H9 (cell line): ENCODE data around the gene PACSIN2. TPM values are rescaled to one million over a fixed set of nuclear protein-coding genes. Genes with fewer than 3 reads are reported as not detected.

Source experiments
- DNase-seq: peaks from one replicate; pipeline ENCODE4 v3.0.0-alpha.2; 2017
- H2AFZ ChIP-seq: one replicate; pipeline ENCODE4 v1.6.1; 2013; ENCODE audit warnings: mild to moderate bottlenecking, low read length, control low read depth, moderate library complexity
- H2AK5ac ChIP-seq: 2 replicates; pipeline ENCODE4 v1.6.1; 2013; ENCODE audit warnings: low read length, control low read depth, mixed read lengths; ENCODE audit not compliant: insufficient read length
- H2BK120ac ChIP-seq: one replicate; pipeline ENCODE4 v1.6.1; 2013; ENCODE audit warnings: low read depth, mild to moderate bottlenecking, low read length, control low read depth, inconsistent platforms; ENCODE audit not compliant: poor library complexity, severe bottlenecking
- H2BK12ac ChIP-seq: 2 replicates; pipeline ENCODE4 v1.6.1; 2013; ENCODE audit warnings: low read length, control low read depth, mixed read lengths, low read depth; ENCODE audit not compliant: insufficient read length
- H2BK15ac ChIP-seq: 2 replicates; pipeline ENCODE4 v1.6.1; 2013; ENCODE audit warnings: low read depth, low read length, control low read depth
- H2BK20ac ChIP-seq: one replicate; pipeline ENCODE4 v1.6.1; 2013; ENCODE audit warnings: low read depth, mild to moderate bottlenecking, low read length, control low read depth, inconsistent platforms; ENCODE audit not compliant: poor library complexity, severe bottlenecking
- H2BK5ac ChIP-seq: 2 replicates; pipeline ENCODE4 v1.6.1; 2013; ENCODE audit warnings: low read length, control low read depth, mixed read lengths; ENCODE audit not compliant: insufficient read length
- H3K14ac ChIP-seq: 2 replicates; pipeline ENCODE4 v1.6.1; 2013; ENCODE audit warnings: low read length, control low read depth; ENCODE audit not compliant: insufficient read depth
- H3K18ac ChIP-seq: 2 replicates; pipeline ENCODE4 v1.6.1; 2013; ENCODE audit warnings: low read depth, mild to moderate bottlenecking, mixed read lengths, low read length, control low read depth; ENCODE audit not compliant: insufficient read length
- H3K23ac ChIP-seq: 2 replicates; pipeline ENCODE4 v1.6.1; 2013; ENCODE audit warnings: low read length, control low read depth, mixed read lengths, low read depth; ENCODE audit not compliant: insufficient read length
- H3K23me2 ChIP-seq: 2 replicates; pipeline ENCODE4 v1.6.1; 2013; ENCODE audit warnings: low read depth, mild to moderate bottlenecking, mixed read lengths, low read length, control low read depth; ENCODE audit not compliant: insufficient read length, poor library complexity, severe bottlenecking
- H3K27ac ChIP-seq: 2 replicates; pipeline ENCODE4 v1.5.1; 2013; ENCODE audit warnings: low read length, control low read depth, mixed read lengths, low read depth; ENCODE audit not compliant: insufficient read length
- H3K27me3 ChIP-seq: 2 replicates; pipeline ENCODE4 v1.6.1; 2013; ENCODE audit warnings: low read length, control low read depth, inconsistent platforms; ENCODE audit not compliant: insufficient read depth
- H3K4ac ChIP-seq: 2 replicates; pipeline ENCODE4 v1.6.1; 2013; ENCODE audit warnings: low read depth, mild to moderate bottlenecking, control low read depth, inconsistent platforms, low read length, moderate library complexity
- H3K4me1 ChIP-seq: 2 replicates; pipeline ENCODE4 v1.6.1; 2013; ENCODE audit warnings: low read length, control low read depth, inconsistent platforms; ENCODE audit not compliant: insufficient read depth
- H3K4me2 ChIP-seq: 2 replicates; pipeline ENCODE4 v1.6.1; 2013; ENCODE audit warnings: low read length, control low read depth, mixed read lengths; ENCODE audit not compliant: insufficient read length, insufficient read depth
- H3K56ac ChIP-seq: 2 replicates; pipeline ENCODE4 v1.6.1; 2013; ENCODE audit warnings: low read depth, mild to moderate bottlenecking, mixed read lengths, low read length, control low read depth; ENCODE audit not compliant: insufficient read length
- H3K79me1 ChIP-seq: 2 replicates; pipeline ENCODE4 v1.6.1; 2013; ENCODE audit warnings: low read depth, mild to moderate bottlenecking, moderate library complexity, low read length, control low read depth, inconsistent platforms; ENCODE audit not compliant: insufficient read depth, poor library complexity, severe bottlenecking
- H3K79me2 ChIP-seq: 2 replicates; pipeline ENCODE4 v1.6.1; 2013; ENCODE audit warnings: low read length, control low read depth, inconsistent platforms; ENCODE audit not compliant: insufficient read depth
- H3K9ac ChIP-seq: 2 replicates; pipeline ENCODE4 v1.6.1; 2013; ENCODE audit warnings: low read length, control low read depth, mixed read lengths; ENCODE audit not compliant: insufficient read length; ENCODE audit errors: extremely low read depth
- H3K9me3 ChIP-seq: one replicate; pipeline ENCODE4 v1.6.1; 2013; ENCODE audit warnings: low read depth, low read length, inconsistent platforms; ENCODE audit not compliant: control insufficient read depth
- H3T11ph ChIP-seq: one replicate; pipeline ENCODE4 v1.6.1; 2013; ENCODE audit warnings: mild to moderate bottlenecking, low read length, control low read depth, inconsistent platforms
- H4K20me1 ChIP-seq: one replicate; pipeline ENCODE4 v1.6.1; 2013; ENCODE audit not compliant: control insufficient read depth, insufficient read length, insufficient read depth
- H4K5ac ChIP-seq: 2 replicates; pipeline ENCODE4 v1.6.1; 2013; ENCODE audit warnings: low read depth, mild to moderate bottlenecking, mixed read lengths, low read length, control low read depth; ENCODE audit not compliant: insufficient read length
- H4K8ac ChIP-seq: replicated peaks from 2 replicates; pipeline ENCODE4 v1.6.1; 2013; ENCODE audit warnings: low read length, control low read depth, mixed read lengths, low read depth; ENCODE audit not compliant: insufficient read length
- H4K91ac ChIP-seq: 2 replicates; pipeline ENCODE4 v1.6.1; 2013; ENCODE audit warnings: low read depth, mild to moderate bottlenecking, moderate library complexity, mixed read lengths, low read length, control low read depth; ENCODE audit not compliant: insufficient read length
- H3K27ac Mint-ChIP-seq, 3 experiments: 2 replicates in 2 of 3; 3 replicates in 1 of 3; pipeline ENCODE4 v1.8.0; 2020 to 2021; ENCODE audit warnings: mixed read lengths in 3 of 3, mild to moderate bottlenecking in 1 of 3, moderate library complexity in 1 of 3
- H3K27me3 Mint-ChIP-seq: 2 replicates; pipeline ENCODE4 v1.8.0; 2021; ENCODE audit warnings: low read depth, mild to moderate bottlenecking, moderate library complexity, mixed read lengths
- H3K36me3 Mint-ChIP-seq, 3 experiments: 2 replicates in 2 of 3; 3 replicates in 1 of 3; pipeline ENCODE4 v1.8.0; 2020 to 2021; ENCODE audit warnings: low read depth in 3 of 3, mixed read lengths in 3 of 3; ENCODE audit not compliant: insufficient read depth in 1 of 3
- H3K4me1 Mint-ChIP-seq, 2 experiments: 2 replicates each; pipeline ENCODE4 v1.8.0; 2020; ENCODE audit warnings: mixed read lengths in 2 of 2
- H3K4me3 Mint-ChIP-seq, 2 experiments: 2 replicates in 1 of 2; 3 replicates in 1 of 2; pipeline ENCODE4 v1.8.0; 2020 to 2021; ENCODE audit warnings: mild to moderate bottlenecking in 2 of 2, mixed read lengths in 2 of 2, moderate library complexity in 1 of 2
- H3K9me3 Mint-ChIP-seq, 2 experiments: 2 replicates in 1 of 2; 3 replicates in 1 of 2; pipeline ENCODE4 v1.8.0; 2020; ENCODE audit warnings: mild to moderate bottlenecking in 2 of 2, mixed read lengths in 2 of 2, moderate library complexity in 1 of 2
- CTCF ChIP-seq: fragments of 200-600 bp; sonication (generic); conservative IDR thresholded peaks from 3 replicates; pipeline ENCODE4 v1.8.0; 2021; ENCODE audit warnings: antibody characterized with exemption, mild to moderate bottlenecking
- WGBS: extraction: QIAGEN DNeasy Blood & Tissue Kit; methylation state at CpG from one replicate; pipeline ENCODE4 v1.1.7; 2013; ENCODE audit warnings: missing lambda C conversion rate, low lambda C conversion rate, mixed read lengths; ENCODE audit not compliant: insufficient read length; ENCODE audit errors: extremely low coverage; 5-methylcytosine and 5-hydroxymethylcytosine counted together
- total RNA-seq: library from RNA; stranded (reverse); gene quantifications from 2 replicates; pipeline ENCODE4 v1.2.1, GENCODE V29; 2021

Gene PACSIN2
- total RNA-seq, 1 experiment from 2014 or later, result 62.3 TPM

DNA sequence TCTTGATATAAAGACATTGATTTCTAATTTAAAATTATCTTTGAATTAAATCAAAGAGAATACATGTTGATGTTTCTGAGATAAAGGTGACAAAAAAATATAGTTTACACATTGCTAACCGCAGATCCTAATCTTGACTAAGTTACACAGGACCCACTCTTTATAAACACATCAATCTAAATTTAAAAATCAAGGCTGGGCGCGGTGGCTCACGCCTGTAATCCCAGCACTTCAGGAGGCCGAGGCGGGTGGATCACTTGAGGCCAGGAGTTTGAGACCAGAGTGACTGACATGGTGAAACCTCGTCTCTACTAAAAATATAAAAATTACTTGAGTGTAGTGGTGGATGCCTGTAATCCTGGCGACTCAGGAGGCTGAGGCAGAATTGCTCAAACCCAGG lies 159.7 kb downstream of the PACSIN2 start:
- H4K20me1 ChIP-seq, result peaks cover 4% of the 10 kb centered on the region
- TF ChIP-seq CTCF, result no peak
- H3K18ac ChIP-seq, result no peak overlapping the region
- no peaks in the 10 kb centered on the region for H3K9me3 ChIP-seq
- Mint-ChIP-seq H3K9me3 (no peaks in the 10 kb centered on the region; a peak in 1 of 5 replicates), H3K27me3 (peaks cover 28% of the 10 kb centered on the region), H3K4me1 (peaks cover 4 to 5% of the 10 kb centered on the region in 2 experiments), H3K4me3 (peak overlapping the region; percentile 10 to 55; a peak in 4 of 5 replicates), H3K27ac (no peak overlapping the region), H3K36me3 (no peaks in the 10 kb centered on the region)
- H4K8ac ChIP-seq, result no peak overlapping the region
- H2BK5ac ChIP-seq, result no peak overlapping the region
- no peak overlapping the region for H3T11ph ChIP-seq
- H3K4ac ChIP-seq, result no peak overlapping the region
- H3K27me3 ChIP-seq, result peaks cover 3% of the 10 kb centered on the region; the same call in 1 of the 2 replicates
- DNase-seq, result no peak
- H2BK20ac ChIP-seq, result no peak overlapping the region
- H4K91ac ChIP-seq, result no peak overlapping the region
- no peaks in the 10 kb centered on the region for H3K79me1 ChIP-seq
- H3K14ac ChIP-seq, result no peak overlapping the region
- H3K4me2 ChIP-seq, result no peak overlapping the region
- no peak overlapping the region for H2BK15ac ChIP-seq
- no peaks in the 10 kb centered on the region for H3K4me1 ChIP-seq
- no peak overlapping the region for H2AFZ ChIP-seq
- no peak overlapping the region for H3K23ac ChIP-seq
- no peak overlapping the region for H2AK5ac ChIP-seq
- H3K9ac ChIP-seq, result no peak overlapping the region
- no CpG with 5 or more reads among the region's 8 CpGs for WGBS
- no peak overlapping the region for H2BK12ac ChIP-seq
- H3K23me2 ChIP-seq, result peaks cover 6% of the 10 kb centered on the region
- H2BK120ac ChIP-seq, result no peak overlapping the region
- no peak overlapping the region for H3K56ac ChIP-seq
- no peak overlapping the region for H4K5ac ChIP-seq
- H3K79me2 ChIP-seq, result no peaks in the 10 kb centered on the region
- H3K27ac ChIP-seq, result no peak overlapping the region
